Adipocyte (in vitro differentiated cells): ENCODE measurements around the gene FURIN.

ENCODE experiments used
- DNase-seq: peaks from one replicate; pipeline ENCODE4 v3.0.0-alpha.2; 2015; ENCODE audit warnings: low read depth
- H3K27me3 ChIP-seq: replicated peaks from 2 replicates; pipeline ENCODE4 v1.7.0; 2013; ENCODE audit warnings: mild to moderate bottlenecking, low read length, moderate library complexity; ENCODE audit not compliant: control insufficient read depth, insufficient read depth
- H3K36me3 ChIP-seq: 2 replicates; pipeline ENCODE4 v1.7.0; 2013; ENCODE audit warnings: low read length, mild to moderate bottlenecking, moderate library complexity; ENCODE audit not compliant: control insufficient read depth, insufficient read depth, severe bottlenecking
- H3K4me1 ChIP-seq: 2 replicates; pipeline ENCODE4 v1.7.0; 2013; ENCODE audit warnings: mild to moderate bottlenecking, low read length, moderate library complexity; ENCODE audit not compliant: control insufficient read depth, insufficient read depth
- H3K4me3 ChIP-seq: 2 replicates; pipeline ENCODE4 v1.7.0; 2013; ENCODE audit warnings: mild to moderate bottlenecking, low read length, moderate library complexity
- H3K9ac ChIP-seq: 2 replicates; pipeline ENCODE4 v1.7.0; 2013; ENCODE audit warnings: mild to moderate bottlenecking, low read length, moderate library complexity
- H3K9me3 ChIP-seq: 2 replicates; pipeline ENCODE4 v1.7.0; 2013; ENCODE audit warnings: mild to moderate bottlenecking, low read length, moderate library complexity; ENCODE audit not compliant: control insufficient read depth

FURIN gene

DNA sequence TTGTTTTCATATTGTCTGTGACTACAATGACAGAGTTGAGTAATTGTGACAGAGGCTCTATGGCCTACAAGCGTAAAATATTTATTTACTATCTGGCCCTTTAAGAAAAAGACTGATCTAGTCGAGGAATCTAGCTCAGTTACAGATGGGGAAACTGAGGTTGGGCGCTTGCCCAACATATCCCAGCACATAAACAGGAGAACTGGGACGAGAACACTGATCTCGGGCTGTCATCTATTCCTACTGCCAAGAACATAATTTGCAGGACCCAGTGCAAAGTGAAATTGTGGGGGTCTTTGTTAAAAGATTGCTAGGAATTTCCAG, 17.9 kb downstream of the FURIN start:
- H3K9me3 ChIP-seq: no peaks in the 10 kb centered on the region
- H3K9ac ChIP-seq: peak overlapping the region; percentile 90
- H3K36me3 ChIP-seq: peaks cover 16% of the 10 kb centered on the region
- DNase-seq: no peak
- H3K4me3 ChIP-seq: no peak overlapping the region
- H3K27me3 ChIP-seq: no peaks in the 10 kb centered on the region
- peaks cover 30% of the 10 kb centered on the region for H3K4me1 ChIP-seq

DNA sequence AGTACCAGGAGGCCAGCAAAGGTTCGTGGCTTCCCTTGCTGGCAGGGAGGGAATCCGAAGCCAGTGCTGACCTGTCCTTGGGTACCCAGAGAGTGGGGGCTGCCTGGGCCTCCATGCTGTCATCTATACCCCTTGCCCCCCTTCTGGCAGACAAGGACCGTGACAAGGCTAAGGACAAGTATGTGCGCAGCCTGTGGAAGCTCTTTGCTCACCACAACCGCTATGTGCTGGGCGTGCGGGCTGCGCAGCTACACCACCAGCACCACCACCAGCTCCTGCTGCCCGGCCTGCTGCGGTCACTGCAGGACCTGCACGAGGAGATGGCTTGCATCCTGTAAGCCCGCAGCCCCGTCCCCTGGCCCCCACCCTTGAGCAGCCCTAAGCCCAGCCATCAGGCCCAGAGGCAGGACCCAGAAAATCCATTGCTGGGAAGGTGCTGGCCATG, 18.7 kb downstream of the FURIN start:
- no peaks in the 10 kb centered on the region for H3K9me3 ChIP-seq
- peaks cover 30% of the 10 kb centered on the region for H3K4me1 ChIP-seq
- H3K9ac ChIP-seq: no peak overlapping the region
- peaks cover 14% of the 10 kb centered on the region for H3K36me3 ChIP-seq
- H3K4me3 ChIP-seq: no peak overlapping the region
- DNase-seq: no peak
- no peaks in the 10 kb centered on the region for H3K27me3 ChIP-seq

DNA sequence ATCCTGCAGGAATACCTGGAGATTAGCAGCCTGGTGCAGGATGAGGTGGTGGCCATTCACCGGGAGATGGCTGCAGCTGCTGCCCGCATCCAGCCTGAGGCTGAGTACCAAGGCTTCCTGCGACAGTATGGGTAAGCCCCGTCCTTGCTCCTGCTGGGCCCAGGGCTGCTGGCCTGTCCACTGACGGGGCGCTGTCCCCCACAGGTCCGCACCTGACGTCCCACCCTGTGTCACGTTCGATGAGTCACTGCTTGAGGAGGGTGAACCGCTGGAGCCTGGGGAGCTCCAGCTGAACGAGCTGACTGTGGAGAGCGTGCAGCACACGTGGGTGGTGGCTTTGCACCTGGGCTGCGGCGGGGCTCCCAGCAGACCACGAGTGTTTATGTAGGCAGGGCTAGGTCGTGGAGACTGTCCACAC, 20.9 kb downstream of the FURIN start:
- Histone ChIP-seq H3K27me3 (no peaks in the 10 kb centered on the region), H3K36me3 (peaks cover 28% of the 10 kb centered on the region), H3K4me1 (peaks cover 19% of the 10 kb centered on the region), H3K9me3 (no peaks in the 10 kb centered on the region), H3K9ac (no peak overlapping the region), H3K4me3 (no peak overlapping the region)
- no peak for DNase-seq

DNA sequence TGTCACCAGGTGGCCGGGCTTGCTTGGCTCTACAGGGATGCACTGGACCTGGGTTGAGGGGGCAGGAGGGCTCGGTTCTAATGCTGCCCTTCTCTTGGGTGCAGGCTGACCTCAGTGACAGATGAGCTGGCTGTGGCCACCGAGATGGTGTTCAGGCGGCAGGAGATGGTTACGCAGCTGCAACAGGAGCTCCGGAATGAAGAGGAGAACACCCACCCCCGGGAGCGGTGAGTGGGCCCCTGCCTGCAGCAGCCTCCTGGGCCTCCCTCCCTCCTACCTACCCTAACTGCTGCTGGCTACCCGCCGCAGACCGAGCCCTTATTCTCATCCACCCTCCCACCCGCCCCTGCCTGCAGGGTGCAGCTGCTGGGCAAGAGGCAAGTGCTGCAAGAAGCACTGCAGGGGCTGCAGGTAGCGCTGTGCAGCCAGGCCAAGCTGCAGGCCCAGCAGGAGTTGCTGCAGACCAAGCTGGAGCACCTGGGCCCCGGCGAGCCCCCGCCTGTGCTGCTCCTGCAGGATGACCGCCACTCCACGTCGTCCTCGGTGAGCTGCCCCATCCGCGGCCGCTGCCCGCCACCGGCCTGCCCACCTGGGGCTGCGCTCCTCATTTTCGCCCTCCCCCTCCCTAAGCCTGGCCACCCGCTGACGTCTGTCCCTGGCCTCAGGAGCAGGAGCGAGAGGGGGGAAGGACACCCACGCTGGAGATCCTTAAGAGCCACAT, 21.5 kb downstream of the FURIN start:
- peaks cover 15% of the 10 kb centered on the region for H3K4me1 ChIP-seq
- H3K9ac ChIP-seq: no peak overlapping the region
- no peak for DNase-seq
- no peak overlapping the region for H3K4me3 ChIP-seq
- H3K9me3 ChIP-seq: no peaks in the 10 kb centered on the region
- H3K27me3 ChIP-seq: no peaks in the 10 kb centered on the region
- peaks cover 28% of the 10 kb centered on the region for H3K36me3 ChIP-seq

DNA sequence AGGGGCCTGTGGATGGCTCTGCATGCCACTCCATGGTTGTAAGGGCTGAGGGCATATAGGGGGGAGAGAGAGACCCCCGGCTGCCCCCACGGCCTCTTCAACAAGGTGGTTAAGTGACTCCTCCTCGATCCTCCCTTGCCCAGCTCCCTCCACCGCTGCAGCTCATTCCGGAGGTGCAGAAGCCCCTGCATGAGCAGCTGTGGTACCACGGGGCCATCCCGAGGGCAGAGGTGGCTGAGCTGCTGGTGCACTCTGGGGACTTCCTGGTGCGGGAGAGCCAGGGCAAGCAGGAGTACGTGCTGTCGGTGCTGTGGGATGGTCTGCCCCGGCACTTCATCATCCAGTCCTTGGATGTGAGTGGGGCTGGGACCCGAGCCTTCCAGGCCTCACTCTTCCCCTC, 22.5 kb downstream of the FURIN start:
- Histone ChIP-seq H3K9ac (no peak overlapping the region), H3K27me3 (no peaks in the 10 kb centered on the region), H3K4me1 (peaks cover 5% of the 10 kb centered on the region), H3K4me3 (no peak overlapping the region), H3K9me3 (no peaks in the 10 kb centered on the region), H3K36me3 (peaks cover 28% of the 10 kb centered on the region)
- DNase-seq: no peak

DNA sequence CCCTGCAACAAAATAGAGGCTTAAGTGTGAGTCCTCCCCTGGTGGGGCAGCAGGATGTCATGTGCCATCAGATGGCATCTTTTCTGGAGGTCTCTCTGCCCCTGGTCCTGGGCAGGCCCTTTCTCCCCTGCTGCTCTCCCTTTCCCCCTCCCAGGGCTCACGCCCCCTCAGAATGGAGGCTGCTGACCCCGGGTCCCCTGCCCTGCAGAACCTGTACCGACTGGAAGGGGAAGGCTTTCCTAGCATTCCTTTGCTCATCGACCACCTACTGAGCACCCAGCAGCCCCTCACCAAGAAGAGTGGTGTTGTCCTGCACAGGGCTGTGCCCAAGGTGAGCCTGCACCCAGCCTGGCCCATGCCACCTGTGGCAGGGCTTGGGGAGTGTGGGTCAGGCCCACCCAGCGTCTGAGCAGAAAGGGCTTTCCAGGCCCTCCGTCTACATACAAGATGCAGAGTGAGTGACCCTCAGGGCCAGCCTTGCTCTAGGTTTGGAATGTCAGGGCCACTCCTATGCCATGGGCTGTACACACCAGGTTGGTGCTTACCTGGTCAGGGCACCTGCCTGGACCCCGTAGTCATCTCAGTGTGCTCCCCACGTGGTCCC, 23.1 kb downstream of the FURIN start:
- Histone ChIP-seq H3K36me3 (peaks cover 28% of the 10 kb centered on the region), H3K9ac (no peak overlapping the region), H3K9me3 (no peaks in the 10 kb centered on the region), H3K4me1 (no peaks in the 10 kb centered on the region), H3K4me3 (no peak overlapping the region), H3K27me3 (no peaks in the 10 kb centered on the region)
- no peak for DNase-seq

DNA sequence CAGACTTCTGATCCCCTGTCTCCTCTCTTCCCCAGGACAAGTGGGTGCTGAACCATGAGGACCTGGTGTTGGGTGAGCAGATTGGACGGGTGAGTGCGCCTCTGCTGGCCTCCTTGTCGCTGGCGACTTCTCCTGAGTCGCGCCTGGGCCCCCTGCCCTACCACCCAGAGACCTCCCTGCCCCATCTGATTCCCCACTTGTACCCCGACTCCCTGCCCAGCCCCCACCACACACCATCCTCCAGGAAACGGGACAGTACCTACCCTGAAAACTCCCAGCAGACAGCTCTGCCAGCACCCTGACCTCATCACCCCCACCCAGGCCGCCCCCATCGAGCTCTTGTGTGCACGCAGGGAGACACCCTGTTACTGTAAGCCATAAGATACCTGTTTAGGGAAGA, 23.6 kb downstream of the FURIN start:
- Histone ChIP-seq H3K4me3 (no peak overlapping the region), H3K27me3 (no peaks in the 10 kb centered on the region), H3K4me1 (no peaks in the 10 kb centered on the region), H3K9me3 (no peaks in the 10 kb centered on the region), H3K36me3 (peaks cover 28% of the 10 kb centered on the region), H3K9ac (no peak overlapping the region)
- DNase-seq: no peak

DNA sequence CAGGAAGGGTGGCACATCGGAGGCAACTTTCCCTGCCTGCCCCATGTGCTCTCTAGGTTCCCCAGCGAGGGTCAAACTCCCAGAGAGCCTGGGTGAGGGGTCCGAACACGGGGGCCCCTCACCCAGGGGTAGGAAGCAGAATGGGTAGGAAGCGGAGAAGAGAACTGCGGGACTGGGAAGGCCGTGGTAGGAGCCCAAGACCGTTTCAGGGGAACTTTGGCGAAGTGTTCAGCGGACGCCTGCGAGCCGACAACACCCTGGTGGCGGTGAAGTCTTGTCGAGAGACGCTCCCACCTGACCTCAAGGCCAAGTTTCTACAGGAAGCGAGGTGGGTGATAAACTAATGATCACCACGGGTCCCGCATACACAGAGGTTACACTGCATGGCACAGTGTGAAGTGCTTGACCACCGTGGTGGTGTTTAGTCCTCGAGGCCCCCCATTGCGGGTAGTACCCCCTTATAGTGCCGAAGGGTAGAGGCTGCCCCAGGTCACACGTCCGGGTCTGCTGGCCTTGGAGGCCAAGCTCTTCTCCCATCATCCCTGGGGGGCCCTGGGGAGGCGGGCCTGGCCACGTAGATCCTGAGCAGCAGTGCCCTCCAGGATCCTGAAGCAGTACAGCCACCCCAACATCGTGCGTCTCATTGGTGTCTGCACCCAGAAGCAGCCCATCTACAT, 24.2 kb downstream of the FURIN start:
- Histone ChIP-seq H3K4me3 (no peak overlapping the region), H3K9ac (no peak overlapping the region), H3K9me3 (no peaks in the 10 kb centered on the region), H3K4me1 (no peaks in the 10 kb centered on the region), H3K36me3 (peaks cover 28% of the 10 kb centered on the region), H3K27me3 (no peaks in the 10 kb centered on the region)
- no peak for DNase-seq

DNA sequence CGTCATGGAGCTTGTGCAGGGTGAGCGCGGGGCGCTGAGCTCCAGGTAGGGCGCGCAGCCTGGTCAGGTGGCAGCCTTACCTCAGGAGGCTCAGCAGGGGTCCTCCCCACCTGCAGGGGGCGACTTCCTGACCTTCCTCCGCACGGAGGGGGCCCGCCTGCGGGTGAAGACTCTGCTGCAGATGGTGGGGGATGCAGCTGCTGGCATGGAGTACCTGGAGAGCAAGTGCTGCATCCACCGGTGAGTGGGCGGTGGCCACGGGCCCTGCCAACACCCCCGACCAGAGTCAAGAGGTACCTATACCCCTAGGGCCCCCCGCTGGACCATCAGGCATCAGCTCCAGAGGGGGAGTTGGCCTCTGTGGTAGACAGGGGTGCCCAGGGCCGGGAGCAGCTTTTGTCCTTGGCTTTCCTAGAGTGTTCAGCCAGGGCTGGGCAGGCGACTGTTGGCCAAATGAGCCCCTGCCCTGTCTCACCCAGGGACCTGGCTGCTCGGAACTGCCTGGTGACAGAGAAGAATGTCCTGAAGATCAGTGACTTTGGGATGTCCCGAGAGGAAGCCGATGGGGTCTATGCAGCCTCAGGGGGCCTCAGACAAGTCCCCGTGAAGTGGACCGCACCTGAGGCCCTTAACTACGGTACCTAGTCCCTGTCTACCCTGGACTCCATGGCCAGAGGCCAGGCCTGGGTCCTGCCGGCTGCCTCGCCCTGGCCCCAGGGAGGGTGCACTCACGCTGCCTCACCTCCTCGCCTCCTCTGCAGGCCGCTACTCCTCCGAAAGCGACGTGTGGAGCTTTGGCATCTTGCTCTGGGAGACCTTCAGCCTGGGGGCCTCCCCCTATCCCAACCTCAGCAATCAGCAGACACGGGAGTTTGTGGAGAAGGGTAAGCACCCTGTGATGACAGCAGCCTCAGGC, 25.0 kb downstream of the FURIN start:
- Histone ChIP-seq H3K9me3 (no peaks in the 10 kb centered on the region), H3K4me1 (no peaks in the 10 kb centered on the region), H3K4me3 (no peak overlapping the region), H3K36me3 (peaks cover 28% of the 10 kb centered on the region), H3K27me3 (no peaks in the 10 kb centered on the region), H3K9ac (no peak overlapping the region)
- DNase-seq: no peak

DNA sequence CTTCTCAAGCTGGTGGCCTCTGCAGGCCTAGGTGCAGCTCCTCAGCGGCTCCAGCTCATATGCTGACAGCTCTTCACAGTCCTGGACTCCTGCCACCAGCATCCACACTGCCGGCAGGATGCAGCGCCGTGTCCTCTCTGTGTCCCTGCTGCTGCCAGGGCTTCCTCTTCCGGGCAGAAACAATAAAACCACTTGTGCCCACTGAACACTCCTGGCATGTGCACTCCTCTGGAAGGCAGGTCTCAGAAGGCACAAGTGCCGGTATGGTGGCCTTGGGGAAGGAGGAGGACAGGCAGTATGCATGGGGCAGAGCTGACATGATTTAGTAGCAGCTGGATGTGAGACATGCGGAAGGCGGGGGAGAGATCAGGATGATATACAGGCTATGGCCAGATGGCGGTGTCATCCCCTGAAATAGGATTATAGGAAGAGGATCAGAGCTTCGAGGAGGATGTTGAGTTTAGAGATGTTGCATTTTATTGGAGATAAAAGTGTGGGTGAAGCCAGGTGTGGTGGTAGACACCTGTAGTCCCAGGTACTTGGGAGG, 27.3 kb downstream of the FURIN start:
- H3K4me1 ChIP-seq: no peaks in the 10 kb centered on the region
- H3K36me3 ChIP-seq: peaks cover 25% of the 10 kb centered on the region
- H3K27me3 ChIP-seq: no peaks in the 10 kb centered on the region
- H3K9ac ChIP-seq: no peak overlapping the region
- no peak for DNase-seq
- no peak overlapping the region for H3K4me3 ChIP-seq
- H3K9me3 ChIP-seq: no peaks in the 10 kb centered on the region
